GM12874 (cell line): ENCODE measurements around the gene COIL.

ENCODE experiments used
- CTCF ChIP-seq: IDR thresholded peaks from 2 replicates; pipeline ENCODE4 v1.5.1; 2011; ENCODE audit warnings: low read depth, mild to moderate bottlenecking, control low read depth, low read length, moderate library complexity; ENCODE audit not compliant: insufficient read depth

The COIL gene

GRCh38 chr17:56909742-56910508 is 50.9 kb downstream of the COIL start:
- TF ChIP-seq CTCF: no peak

- no peak for TF ChIP-seq CTCF
Measured at GRCh38 chr17:56908001-56908542, 52.8 kb downstream of the COIL start.

- TF ChIP-seq CTCF: no peak
Measured at GRCh38 chr17:56903560-56903959, 57.3 kb downstream of the COIL start.

GRCh38 chr17:56902348-56902747 is 58.5 kb downstream of the COIL start:
- TF ChIP-seq CTCF: no peak

- no peak for TF ChIP-seq CTCF
Measured at GRCh38 chr17:56899403-56899802, 61.4 kb downstream of the COIL start.

- no peak for TF ChIP-seq CTCF
Measured at GRCh38 chr17:56898874-56899273, 62.0 kb downstream of the COIL start.

- TF ChIP-seq CTCF: no peak
Measured at GRCh38 chr17:56897646-56898424, 63.0 kb downstream of the COIL start.
